AG09309 (cell line): Measurements from ENCODE around the gene PLA2G3.
"Not testable (repeated sequence)": the region's sequence is repeated elsewhere in the genome, so short reads cannot be mapped to it uniquely, and the experiment has no call there.

Source experiments
- DNase-seq: peaks from one replicate; pipeline ENCODE4 v3.0.0-alpha.2; 2010; ENCODE audit warnings: low read depth
- H3K4me3 ChIP-seq: 2 replicates; pipeline ENCODE4 v1.5.1; 2011; ENCODE audit warnings: mild to moderate bottlenecking, low read depth, low read length, moderate library complexity; ENCODE audit not compliant: control insufficient read depth
- CTCF ChIP-seq: IDR thresholded peaks from 2 replicates; pipeline ENCODE4 v1.5.1; 2011; ENCODE audit warnings: mild to moderate bottlenecking, low read depth, low read length, inconsistent platforms; ENCODE audit not compliant: insufficient read depth, control insufficient read depth; ENCODE audit errors: missing control alignments

Gene PLA2G3

GRCh38 chr22:31177420-31178162, 37.3 kb upstream of the PLA2G3 start:
- peak; percentile 88 for DNase-seq
- peak; percentile 6 for TF ChIP-seq CTCF

GRCh38 chr22:31176923-31177322, 36.6 kb upstream of the PLA2G3 start:
- no peak for DNase-seq
- TF ChIP-seq CTCF: no peak
- H3K4me3 ChIP-seq: no peak overlapping the region

More at GRCh38 chr22:31177420-31178162, 37.3 kb upstream of the PLA2G3 start:
- no peak overlapping the region for H3K4me3 ChIP-seq

GRCh38 chr22:31173386-31174145, 33.3 kb upstream of the PLA2G3 start:
- DNase-seq: peak; percentile 60
- no peak for TF ChIP-seq CTCF
- H3K4me3 ChIP-seq: no peak overlapping the region

GRCh38 chr22:31171734-31172133, 31.4 kb upstream of the PLA2G3 start:
- not testable (repeated sequence) for H3K4me3 ChIP-seq, DNase-seq

- no peak overlapping the region for H3K4me3 ChIP-seq
- DNase-seq: no peak
- no peak for TF ChIP-seq CTCF
Measured at GRCh38 chr22:31170971-31171370, 30.7 kb upstream of the PLA2G3 start.

GRCh38 chr22:31162015-31162765, 21.9 kb upstream of the PLA2G3 start:
- no peak overlapping the region for H3K4me3 ChIP-seq
- TF ChIP-seq CTCF: peak; percentile 5
- no peak for DNase-seq
